ENCODE measurements around the gene ZNF615. TPM values are rescaled to one million over a fixed set of nuclear protein-coding genes. Genes with fewer than 3 reads are reported as not detected.
"Not testable (repeated sequence)": the region's sequence is repeated elsewhere in the genome, so short reads cannot be mapped to it uniquely, and the experiment has no call there.

Gene ZNF615
- total RNA-seq (2021; ENCODE audit: unreplicated experiment) = 1.6 TPM
- 0.86 and 1.6 TPM in 2 replicates for polyA plus RNA-seq (2012)
- Bru-seq, nascent RNA = percentile 40 among the genes with signal in this experiment
- percentile 32 among the genes with signal in this experiment for BruChase-seq, experiment 1, labeled RNA remaining after a 6-hour chase
- percentile 43 among the genes with signal in this experiment for BruChase-seq, experiment 2, labeled RNA remaining after a 2-hour chase
- long read RNA-seq = 0 reads

- ChIA-PET POLR2A (no interaction called here), RAD21 (ENCODE audit: low non-redundant PET in 1 of 2, low total read pairs in 2 of 2, uncharacterized antibody in 2 of 2, unreplicated experiment in 2 of 2) (no interaction called here), CTCF (no interaction called here)
- Histone ChIP-seq H3K9me3 (ENCODE audit: control insufficient read depth in 1 of 2, insufficient read depth in 1 of 2, low read depth in 1 of 2, low read length in 2 of 2) (peaks cover 19 to 35% of the 10 kb centered on the region in 2 experiments; a peak in 3 of 4 replicates), H4K20me1 (ENCODE audit: insufficient read depth) (no peaks in the 10 kb centered on the region), H3K79me2 (ENCODE audit: insufficient read depth, low read length) (no peaks in the 10 kb centered on the region), H3K27ac (ENCODE audit: low read depth, low read length) (no peak within 1 kb of the TSS), H3K27me3 (ENCODE audit: insufficient read depth, low read length) (no peaks in the 10 kb centered on the region), H3K9me2 (ENCODE audit: insufficient read depth) (no peaks in the 10 kb centered on the region), H3K36me3 (ENCODE audit: control insufficient read depth in 1 of 2, insufficient read depth in 2 of 2, low read length in 2 of 2) (no peaks in the 10 kb centered on the region), H2AFZ (ENCODE audit: low read depth, low read length, poor library complexity, severe bottlenecking) (peak within 1 kb of the TSS; percentile 86), H3K4me3 (replicated peaks in 1 of 2; ENCODE audit: low read depth in 1 of 2, low read length in 2 of 2) (peak within 1 kb of the TSS; percentile 51 to 59), H3K9ac (ENCODE audit: low read length) (no peak within 1 kb of the TSS), H3K4me1 (ENCODE audit: control insufficient read depth in 1 of 2, insufficient read depth in 2 of 2, low read length in 2 of 2) (no peaks in the 10 kb centered on the region), H3K4me2 (ENCODE audit: low read length) (peak within 1 kb of the TSS; percentile 72)
- TSS peak; percentile 75 for BruUV-seq (replicated peaks)
- intact Hi-C loops (cut with micrococcal nuclease) = no loop called here
- ATAC-seq = peak; percentile 91
- DNase-seq (ENCODE audit: low read depth, low spot score) = peak; percentile 52
- TF ChIP-seq ZFX (IDR thresholded peaks at IDR 0.05) (0 out of 2 replicates have a peak, but pooled peaks have one; percentile 16), EGR1 (IDR thresholded peaks at IDR 0.05; ENCODE audit: low read depth) (peak; percentile 78; the same call in 1 of the 2 replicates), REST (IDR thresholded peaks at IDR 0.05; ENCODE audit: low read depth) (no peak), YY1 (IDR thresholded peaks at IDR 0.05; ENCODE audit: extremely low read depth, insufficient replicate concordance, low read depth, low read length) (peak; percentile 99)
Observed at GRCh38 chr19:52007806-52008557, at the start of gene ZNF615. ZNF615 (minus strand) TSS chr19:52008211; CDS start chr19:52003711, 4,500 bp downstream.

GRCh38 chr19:52056480-52056879 is 48.5 kb upstream of the ZNF615 start:
- DNase-seq (ENCODE audit: low read depth, low spot score); POLR2A ChIA-PET; H3K79me2 ChIP-seq (ENCODE audit: insufficient read depth, low read length); ATAC-seq; BruUV-seq (replicated peaks); CTCF ChIA-PET; H3K27me3 ChIP-seq (ENCODE audit: insufficient read depth, low read length); H3K4me1 ChIP-seq (ENCODE audit: control insufficient read depth in 1 of 2, insufficient read depth in 2 of 2, low read length in 2 of 2); H3K4me3 ChIP-seq (replicated peaks in 1 of 2; ENCODE audit: low read depth in 1 of 2, low read length in 2 of 2); H3K4me2 ChIP-seq (ENCODE audit: low read length); H3K27ac ChIP-seq (ENCODE audit: low read depth, low read length); H4K20me1 ChIP-seq (ENCODE audit: insufficient read depth); intact Hi-C loops (cut with micrococcal nuclease); RAD21 ChIA-PET (ENCODE audit: low non-redundant PET in 1 of 2, low total read pairs in 2 of 2, uncharacterized antibody in 2 of 2, unreplicated experiment in 2 of 2); H3K9ac ChIP-seq (ENCODE audit: low read length); H3K9me3 ChIP-seq (ENCODE audit: control insufficient read depth in 1 of 2, insufficient read depth in 1 of 2, low read depth in 1 of 2, low read length in 2 of 2); H3K9me2 ChIP-seq (ENCODE audit: insufficient read depth); H3K36me3 ChIP-seq (ENCODE audit: control insufficient read depth in 1 of 2, insufficient read depth in 2 of 2, low read length in 2 of 2); H2AFZ ChIP-seq (ENCODE audit: low read depth, low read length, poor library complexity, severe bottlenecking): not testable (repeated sequence)

GRCh38 chr19:52051736-52052135 is 43.7 kb upstream of the ZNF615 start:
- CTCF ChIA-PET; H3K9ac ChIP-seq (ENCODE audit: low read length); H3K9me3 ChIP-seq (ENCODE audit: control insufficient read depth in 1 of 2, insufficient read depth in 1 of 2, low read depth in 1 of 2, low read length in 2 of 2); H3K36me3 ChIP-seq (ENCODE audit: control insufficient read depth in 1 of 2, insufficient read depth in 2 of 2, low read length in 2 of 2); DNase-seq (ENCODE audit: low read depth, low spot score); H3K27me3 ChIP-seq (ENCODE audit: insufficient read depth, low read length); H3K27ac ChIP-seq (ENCODE audit: low read depth, low read length); H3K4me3 ChIP-seq (replicated peaks in 1 of 2; ENCODE audit: low read depth in 1 of 2, low read length in 2 of 2); H3K9me2 ChIP-seq (ENCODE audit: insufficient read depth); H3K79me2 ChIP-seq (ENCODE audit: insufficient read depth, low read length); H2AFZ ChIP-seq (ENCODE audit: low read depth, low read length, poor library complexity, severe bottlenecking); H3K4me2 ChIP-seq (ENCODE audit: low read length); POLR2A ChIA-PET; ATAC-seq; H3K4me1 ChIP-seq (ENCODE audit: control insufficient read depth in 1 of 2, insufficient read depth in 2 of 2, low read length in 2 of 2); RAD21 ChIA-PET (ENCODE audit: low non-redundant PET in 1 of 2, low total read pairs in 2 of 2, uncharacterized antibody in 2 of 2, unreplicated experiment in 2 of 2); intact Hi-C loops (cut with micrococcal nuclease); H4K20me1 ChIP-seq (ENCODE audit: insufficient read depth); BruUV-seq (replicated peaks): not testable (repeated sequence)

Measured in HCT116 (cell line).